Measurements from ENCODE around the gene TMCO4. TPM values are rescaled to one million over a fixed set of nuclear protein-coding genes. Genes with fewer than 3 reads are reported as not detected.

TMCO4 gene
- total RNA-seq, 1 experiment from 2014 or later: 15.1 TPM

DNA sequence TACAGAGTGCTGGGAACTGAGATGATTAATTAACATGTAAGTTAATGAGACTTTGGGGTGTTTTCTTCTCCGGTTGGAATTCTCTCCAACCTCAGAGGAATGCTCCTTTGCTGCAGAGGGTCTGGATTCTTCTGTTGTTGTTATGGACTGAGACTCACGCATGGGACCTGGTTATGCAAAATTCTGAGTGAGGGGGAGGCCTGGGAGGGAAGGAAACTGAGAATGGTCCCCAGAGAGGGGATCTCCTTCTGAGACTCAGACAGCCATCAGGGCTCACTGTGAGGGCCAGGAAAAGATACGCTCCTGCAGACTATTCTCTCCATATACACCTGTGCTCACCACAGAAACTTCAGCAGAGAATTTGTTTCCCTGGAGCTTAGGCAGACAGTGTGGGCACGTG is 78.7 kb downstream of the TMCO4 start:
- CTCF ChIA-PET: no interaction called here
- DNase-seq: no peak
- Mint-ChIP-seq H3K27ac (ENCODE audit: unreplicated experiment) (no peak overlapping the region), H3K36me3 (ENCODE audit: insufficient read depth, unreplicated experiment) (peaks cover under 1% of the 10 kb centered on the region), H3K9me3 (ENCODE audit: unreplicated experiment) (no peaks in the 10 kb centered on the region), H3K4me3 (ENCODE audit: unreplicated experiment) (no peak overlapping the region), H3K27me3 (ENCODE audit: insufficient read depth, unreplicated experiment) (no peaks in the 10 kb centered on the region), H3K4me1 (ENCODE audit: low read depth, unreplicated experiment) (no peaks in the 10 kb centered on the region)
- no TSS peak for BruUV-seq (replicated peaks)
- intact Hi-C loops (cut with micrococcal nuclease; ENCODE audit: unreplicated experiment): no loop called here
- no peaks in the 10 kb centered on the region for H3K4me1 ChIP-seq
- H3K36me3 ChIP-seq (ENCODE audit: control insufficient read depth, insufficient read depth, low read length): no peaks in the 10 kb centered on the region
- no peaks in the 10 kb centered on the region for H3K27me3 ChIP-seq (replicated peaks; ENCODE audit: control insufficient read depth, insufficient read depth, low read length)
- POLR2A ChIA-PET: no interaction called here
- H3K4me3 ChIP-seq (ENCODE audit: low read depth, low read length): no peak overlapping the region
- TF ChIP-seq, protein P1, sequence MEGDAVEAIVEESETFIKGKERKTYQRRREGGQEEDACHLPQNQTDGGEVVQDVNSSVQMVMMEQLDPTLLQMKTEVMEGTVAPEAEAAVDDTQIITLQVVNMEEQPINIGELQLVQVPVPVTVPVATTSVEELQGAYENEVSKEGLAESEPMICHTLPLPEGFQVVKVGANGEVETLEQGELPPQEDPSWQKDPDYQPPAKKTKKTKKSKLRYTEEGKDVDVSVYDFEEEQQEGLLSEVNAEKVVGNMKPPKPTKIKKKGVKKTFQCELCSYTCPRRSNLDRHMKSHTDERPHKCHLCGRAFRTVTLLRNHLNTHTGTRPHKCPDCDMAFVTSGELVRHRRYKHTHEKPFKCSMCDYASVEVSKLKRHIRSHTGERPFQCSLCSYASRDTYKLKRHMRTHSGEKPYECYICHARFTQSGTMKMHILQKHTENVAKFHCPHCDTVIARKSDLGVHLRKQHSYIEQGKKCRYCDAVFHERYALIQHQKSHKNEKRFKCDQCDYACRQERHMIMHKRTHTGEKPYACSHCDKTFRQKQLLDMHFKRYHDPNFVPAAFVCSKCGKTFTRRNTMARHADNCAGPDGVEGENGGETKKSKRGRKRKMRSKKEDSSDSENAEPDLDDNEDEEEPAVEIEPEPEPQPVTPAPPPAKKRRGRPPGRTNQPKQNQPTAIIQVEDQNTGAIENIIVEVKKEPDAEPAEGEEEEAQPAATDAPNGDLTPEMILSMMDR (IDR thresholded peaks at IDR 0.05; ENCODE audit: insufficient read depth in 1 of 2, low read depth in 1 of 2, low read length in 1 of 2, severe bottlenecking in 1 of 2, unreplicated experiment in 1 of 2): no peak
- no peaks in the 10 kb centered on the region for H3K9me3 ChIP-seq

DNA sequence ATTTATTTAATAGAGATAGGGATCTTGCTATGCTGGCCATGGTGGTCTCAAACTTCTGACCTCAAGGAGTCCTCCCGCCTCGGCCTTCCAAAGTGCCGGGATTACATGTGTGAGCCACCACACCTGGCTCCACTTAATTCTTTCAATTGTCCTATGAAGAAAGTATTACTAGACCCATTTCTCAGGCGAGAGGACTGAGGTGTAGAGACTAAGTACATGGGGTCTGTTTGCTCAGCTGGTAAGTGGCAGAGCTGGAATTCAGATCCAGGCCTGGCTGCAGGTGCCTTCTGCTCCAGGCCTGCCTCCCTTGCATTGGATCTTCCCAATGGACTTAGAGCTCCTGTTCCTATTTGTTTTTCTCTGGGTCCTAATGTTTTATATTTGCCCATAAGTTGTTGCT is 79.5 kb downstream of the TMCO4 start:
- no peaks in the 10 kb centered on the region for H3K36me3 ChIP-seq (ENCODE audit: control insufficient read depth, insufficient read depth, low read length)
- no peaks in the 10 kb centered on the region for H3K9me3 ChIP-seq
- TF ChIP-seq, protein P1 (IDR thresholded peaks at IDR 0.05; ENCODE audit: insufficient read depth in 1 of 2, low read depth in 1 of 2, low read length in 1 of 2, severe bottlenecking in 1 of 2, unreplicated experiment in 1 of 2): no peak
- Mint-ChIP-seq H3K4me3 (ENCODE audit: unreplicated experiment) (no peak overlapping the region), H3K27me3 (ENCODE audit: insufficient read depth, unreplicated experiment) (no peaks in the 10 kb centered on the region), H3K36me3 (ENCODE audit: insufficient read depth, unreplicated experiment) (peaks cover 5% of the 10 kb centered on the region), H3K4me1 (ENCODE audit: low read depth, unreplicated experiment) (no peaks in the 10 kb centered on the region), H3K9me3 (ENCODE audit: unreplicated experiment) (no peaks in the 10 kb centered on the region), H3K27ac (ENCODE audit: unreplicated experiment) (no peak overlapping the region)
- no peak overlapping the region for H3K4me3 ChIP-seq (ENCODE audit: low read depth, low read length)
- DNase-seq: no peak
- H3K4me1 ChIP-seq: peaks cover 5% of the 10 kb centered on the region; the same call in 1 of the 2 replicates
- intact Hi-C loops (cut with micrococcal nuclease; ENCODE audit: unreplicated experiment): no loop called here
- H3K27me3 ChIP-seq (replicated peaks; ENCODE audit: control insufficient read depth, insufficient read depth, low read length): no peaks in the 10 kb centered on the region
- BruUV-seq (replicated peaks): no TSS peak
- CTCF ChIA-PET: no interaction called here
- POLR2A ChIA-PET: no interaction called here

DNA sequence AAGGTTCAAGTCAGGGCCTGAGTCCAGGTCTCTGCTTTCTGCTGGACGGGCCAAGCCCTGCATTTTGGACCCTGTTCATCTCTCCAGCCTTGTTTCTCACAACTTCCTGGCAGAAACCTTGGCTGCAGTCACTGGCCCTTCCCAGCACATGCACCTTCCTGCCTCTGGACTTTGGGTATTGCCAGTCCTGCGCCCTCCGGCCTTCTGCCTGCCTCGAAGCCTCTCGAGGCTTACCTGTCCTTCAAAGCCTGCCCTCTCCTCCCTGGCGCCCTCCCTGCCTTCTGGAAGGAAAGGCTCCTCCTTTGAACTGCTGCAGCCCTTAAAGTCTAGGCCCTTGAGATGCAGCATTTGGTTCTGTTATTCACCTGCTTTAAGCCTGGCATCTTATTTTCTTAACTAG is 82.2 kb downstream of the TMCO4 start:
- H3K27me3 ChIP-seq (replicated peaks; ENCODE audit: control insufficient read depth, insufficient read depth, low read length): no peaks in the 10 kb centered on the region
- POLR2A ChIA-PET: no interaction called here
- TF ChIP-seq, protein P1 (IDR thresholded peaks at IDR 0.05; ENCODE audit: insufficient read depth in 1 of 2, low read depth in 1 of 2, low read length in 1 of 2, severe bottlenecking in 1 of 2, unreplicated experiment in 1 of 2): no peak
- CTCF ChIA-PET: no interaction called here
- H3K36me3 ChIP-seq (ENCODE audit: control insufficient read depth, insufficient read depth, low read length): no peaks in the 10 kb centered on the region
- H3K36me3 Mint-ChIP-seq (ENCODE audit: insufficient read depth, unreplicated experiment): peaks cover 5% of the 10 kb centered on the region
- intact Hi-C loops (cut with micrococcal nuclease; ENCODE audit: unreplicated experiment): no loop called here
- no peaks in the 10 kb centered on the region for H3K27me3 Mint-ChIP-seq (ENCODE audit: insufficient read depth, unreplicated experiment)
- no peak overlapping the region for H3K27ac Mint-ChIP-seq (ENCODE audit: unreplicated experiment)
- no peaks in the 10 kb centered on the region for H3K9me3 Mint-ChIP-seq (ENCODE audit: unreplicated experiment)
- no peak for DNase-seq
- H3K4me3 Mint-ChIP-seq (ENCODE audit: unreplicated experiment): no peak overlapping the region
- BruUV-seq (replicated peaks): no TSS peak
- H3K4me3 ChIP-seq (ENCODE audit: low read depth, low read length): no peak overlapping the region
- H3K9me3 ChIP-seq: no peaks in the 10 kb centered on the region
- H3K4me1 ChIP-seq: peaks cover 5% of the 10 kb centered on the region; the same call in 1 of the 2 replicates
- H3K4me1 Mint-ChIP-seq (ENCODE audit: low read depth, unreplicated experiment): no peaks in the 10 kb centered on the region
